NOMO-1 (cell line): ENCODE results near the gene OR2V1.
"Not testable (repeated sequence)": the region's sequence is repeated elsewhere in the genome, so short reads cannot be mapped to it uniquely, and the experiment has no call there.

Experiments used
- DNase-seq, 2 experiments: peaks; one replicate each; lab custom pipeline; 2025; ENCODE audit not compliant: unreplicated experiment in 2 of 2; lab: John Stamatoyannopoulos, UW

Gene OR2V1

DNA sequence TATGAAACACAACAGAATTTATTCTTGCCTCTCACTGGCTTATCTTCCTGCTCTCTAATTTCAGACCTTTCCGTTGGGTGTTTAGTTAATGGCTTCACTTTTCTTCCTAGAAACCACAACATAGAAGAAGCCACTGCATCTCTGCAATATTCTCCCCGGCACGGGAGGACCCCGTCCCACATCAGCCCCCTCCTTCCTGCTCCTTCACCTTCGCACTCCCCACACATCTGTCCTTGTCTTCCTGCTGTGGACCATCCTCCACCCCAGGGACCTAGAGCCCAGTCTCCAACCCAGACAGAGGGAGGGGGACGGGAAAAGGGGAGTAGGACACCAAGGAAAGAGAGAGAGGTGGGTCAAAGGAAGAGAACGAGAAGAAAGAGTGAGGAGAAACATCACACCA lies 1.4 kb downstream of the OR2V1 start:
- DNase-seq = no peak

DNA sequence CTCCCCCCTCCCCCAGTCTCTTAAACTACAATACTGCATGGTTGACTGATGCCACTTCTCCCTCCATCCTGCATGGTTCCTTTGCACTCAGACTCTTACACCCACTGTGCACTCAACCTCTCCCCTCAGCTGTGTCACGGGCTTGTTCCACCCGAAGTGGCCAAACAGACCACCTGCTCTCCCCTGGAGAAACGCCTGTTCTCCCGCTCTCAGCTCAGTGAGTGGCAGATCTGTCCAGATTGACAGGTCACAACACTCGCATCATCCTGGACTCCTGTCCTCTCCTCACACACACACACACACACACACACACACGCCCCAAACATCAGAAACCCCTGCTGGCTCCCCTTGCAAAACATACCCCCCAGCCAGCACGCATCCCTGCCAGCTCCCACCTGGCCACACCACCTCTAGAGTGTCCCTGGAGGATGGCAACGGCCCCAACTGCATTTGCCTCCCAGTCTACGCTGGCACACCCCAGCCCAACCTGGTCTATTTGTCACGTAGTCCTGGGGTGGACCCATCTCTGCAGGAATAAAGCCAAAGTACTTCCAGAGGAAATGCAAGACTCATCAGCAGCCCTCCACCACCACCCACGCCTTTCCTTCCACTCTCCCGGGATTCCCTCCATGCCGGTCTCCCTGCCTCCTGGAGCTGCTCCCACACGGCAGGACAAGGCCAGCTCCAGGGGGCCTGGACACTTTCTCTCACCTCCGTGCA lies 2.9 kb downstream of the OR2V1 start:
- no peak for DNase-seq

DNA sequence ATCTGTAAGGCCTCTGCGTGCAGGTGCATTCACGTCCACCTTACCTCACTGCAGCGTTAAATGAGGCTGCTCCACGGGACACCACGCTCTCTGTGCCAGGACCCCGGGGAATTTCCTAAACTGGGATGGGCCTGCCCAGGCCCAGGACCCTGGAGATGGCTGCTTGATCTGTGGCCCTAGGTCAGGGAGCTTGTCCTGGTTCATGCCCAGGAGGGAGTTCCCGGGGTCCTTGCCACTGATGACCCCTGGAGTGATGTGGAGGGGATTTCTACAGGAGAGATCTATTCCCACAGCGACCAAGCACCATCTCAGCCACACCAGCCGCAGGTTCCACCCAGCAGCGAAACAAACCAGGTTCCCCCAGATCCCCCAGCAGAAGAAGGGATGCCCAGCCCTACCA lies 3.5 kb downstream of the OR2V1 start:
- no peak for DNase-seq

DNA sequence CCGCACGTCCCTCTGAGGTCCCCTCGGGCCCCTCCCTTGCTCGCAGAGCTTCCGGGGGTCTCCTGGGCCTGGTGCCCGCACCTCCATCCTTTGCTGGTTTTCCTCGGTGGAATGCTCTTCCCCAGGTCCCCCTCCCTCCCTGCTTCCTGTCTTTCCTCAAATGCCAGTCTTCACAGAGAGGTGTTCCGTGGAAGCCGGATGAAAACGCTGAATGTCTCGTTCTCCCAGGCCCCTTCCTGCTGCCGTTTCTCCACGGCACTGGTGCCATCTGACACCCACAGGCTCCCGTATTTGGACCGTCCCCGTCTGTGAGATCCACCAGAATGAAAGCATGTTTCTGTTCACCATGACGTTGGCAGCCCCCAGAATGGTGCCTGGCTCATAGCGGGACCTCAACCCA lies 4.1 kb downstream of the OR2V1 start:
- no peak for DNase-seq

DNA sequence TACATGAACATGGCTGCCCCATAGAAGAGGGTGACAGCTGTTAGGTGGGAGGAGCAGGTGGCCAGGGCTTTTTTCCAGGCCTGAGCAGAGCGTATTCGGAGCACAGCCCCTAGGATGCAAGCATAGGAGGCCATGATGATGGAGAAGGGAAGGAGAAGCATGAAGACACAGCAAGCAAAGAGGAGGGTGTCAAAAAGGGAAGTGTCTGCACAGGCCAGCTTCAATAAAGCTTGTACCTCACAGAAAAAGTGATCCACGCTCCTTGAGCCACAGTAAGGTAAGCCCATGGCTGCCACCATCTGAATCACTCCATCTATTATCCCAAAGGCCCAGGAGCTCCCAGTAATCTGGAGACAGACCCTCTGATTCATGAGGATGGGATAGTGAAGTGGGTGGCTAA lies 6.4 kb downstream of the OR2V1 start:
- no peak for DNase-seq

DNA sequence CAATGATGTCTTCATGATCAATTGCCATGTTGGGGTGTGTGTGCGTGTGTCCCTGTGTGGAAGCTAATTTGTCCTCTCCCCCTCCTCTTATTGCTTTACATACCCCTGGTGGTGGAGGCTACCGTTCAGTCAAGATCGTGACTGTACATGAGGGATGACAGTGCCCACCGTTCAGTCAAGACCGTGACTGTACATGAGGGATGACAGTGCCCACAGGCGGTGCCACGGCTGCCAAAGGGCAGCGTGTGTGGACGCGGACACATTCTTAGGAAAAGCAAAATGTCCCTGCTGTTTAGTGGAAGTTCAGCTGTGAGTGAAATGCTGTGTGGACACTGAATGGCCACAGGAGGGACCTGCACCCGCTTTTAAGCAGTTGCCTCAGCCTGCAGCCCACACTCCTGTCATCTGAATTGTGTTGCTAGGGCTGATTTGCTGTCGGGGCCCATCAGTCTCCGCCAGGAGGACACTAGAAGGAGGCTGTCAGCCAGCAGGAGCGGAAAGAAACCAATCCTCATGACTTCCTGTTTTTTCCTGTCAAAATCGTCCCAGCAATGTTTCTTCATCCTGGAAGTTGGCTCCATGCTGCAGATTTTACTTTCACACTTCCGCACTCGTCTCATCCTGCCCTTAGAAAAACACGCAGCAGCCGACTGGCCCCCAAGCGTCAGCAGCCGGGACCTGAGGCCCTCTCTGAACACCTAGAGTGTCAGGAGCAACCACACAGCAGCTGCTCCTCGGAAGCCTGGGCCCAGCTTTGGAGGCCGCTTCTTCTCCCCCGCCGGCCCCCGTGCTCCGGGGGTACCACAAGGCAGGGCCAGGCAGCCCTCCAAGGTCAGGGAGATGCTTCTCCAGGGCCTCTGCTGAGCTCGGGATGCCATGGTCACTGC lies 9.1 kb downstream of the OR2V1 start:
- peak; percentile 18 to 46 for DNase-seq

DNA sequence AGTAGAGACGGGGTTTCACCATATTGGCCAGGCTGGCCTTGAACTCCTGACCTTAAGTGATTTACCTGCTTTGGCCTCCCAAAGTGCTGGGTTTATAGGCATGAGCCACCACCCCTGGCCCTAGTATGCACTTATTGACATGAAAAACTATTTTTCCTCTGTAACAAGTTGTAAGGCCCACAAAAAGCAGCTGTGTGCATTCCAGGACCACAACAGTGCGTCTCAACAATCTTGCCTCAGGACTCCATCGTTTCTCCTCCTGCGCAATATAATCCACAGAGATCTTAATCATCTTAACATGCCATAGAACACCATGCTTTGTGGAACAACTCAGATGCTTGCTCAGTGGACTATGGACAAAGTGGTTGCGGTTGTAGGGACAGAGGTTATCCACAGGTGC lies 10.2 kb downstream of the OR2V1 start:
- DNase-seq = no peak

DNA sequence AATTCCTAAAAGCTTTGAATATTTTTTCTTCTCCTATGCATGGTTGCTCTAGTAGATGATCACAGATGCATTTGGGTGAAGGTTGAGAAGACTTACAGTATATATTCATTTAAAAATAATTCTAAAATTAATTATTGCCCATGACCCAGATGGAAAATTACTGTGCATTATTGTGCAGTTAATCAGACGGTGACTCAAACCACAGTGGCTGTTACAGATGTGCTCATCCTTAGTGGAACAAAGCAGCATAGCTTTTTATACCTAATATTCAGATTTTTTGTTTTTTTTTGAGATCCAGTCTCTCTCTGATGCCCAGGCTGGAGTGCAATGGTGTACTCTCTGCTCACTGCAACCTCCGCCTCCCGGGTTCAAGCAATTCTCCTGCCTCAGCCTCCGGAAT lies 10.7 kb downstream of the OR2V1 start:
- no peak for DNase-seq

DNA sequence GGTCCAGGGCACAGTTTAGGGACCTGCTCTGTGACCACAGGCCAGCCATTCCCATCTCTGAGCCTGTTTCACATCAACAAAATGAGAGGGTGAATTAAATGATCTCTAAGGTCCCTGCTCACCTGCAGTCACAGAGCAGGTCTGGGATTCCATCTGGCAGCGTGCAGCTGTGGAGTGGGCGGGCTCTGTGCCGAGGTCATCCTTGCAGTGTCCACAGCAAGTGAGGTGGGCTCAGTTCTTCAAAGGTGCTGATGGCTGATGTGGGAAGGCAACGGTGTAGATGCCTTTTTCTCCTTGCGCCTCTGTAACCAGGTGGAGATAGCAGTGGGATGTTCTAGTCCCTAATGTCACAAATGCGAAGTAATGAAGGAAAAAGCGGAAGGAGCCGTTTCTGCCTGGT lies 11.9 kb downstream of the OR2V1 start:
- no peak for DNase-seq

DNA sequence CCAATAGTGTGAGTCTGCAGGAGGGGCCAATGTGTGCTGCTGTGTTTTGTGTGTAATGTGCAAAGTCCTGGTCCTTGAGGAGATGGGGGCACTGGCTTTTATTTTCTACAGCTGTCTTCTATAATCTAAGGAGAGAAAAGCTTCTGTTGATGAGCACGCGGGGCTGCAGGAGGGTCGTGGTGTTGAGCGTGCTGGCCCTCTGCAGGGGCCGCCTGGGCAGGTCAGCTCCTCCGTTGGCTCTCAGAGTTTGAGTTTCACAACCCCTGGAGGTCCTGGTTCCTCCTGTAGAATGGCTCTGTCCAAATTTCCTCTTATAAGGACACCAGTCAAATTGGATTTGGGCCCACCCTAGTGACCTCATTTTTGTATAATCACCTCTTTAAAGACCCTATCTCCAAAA lies 12.6 kb downstream of the OR2V1 start:
- no peak for DNase-seq

DNA sequence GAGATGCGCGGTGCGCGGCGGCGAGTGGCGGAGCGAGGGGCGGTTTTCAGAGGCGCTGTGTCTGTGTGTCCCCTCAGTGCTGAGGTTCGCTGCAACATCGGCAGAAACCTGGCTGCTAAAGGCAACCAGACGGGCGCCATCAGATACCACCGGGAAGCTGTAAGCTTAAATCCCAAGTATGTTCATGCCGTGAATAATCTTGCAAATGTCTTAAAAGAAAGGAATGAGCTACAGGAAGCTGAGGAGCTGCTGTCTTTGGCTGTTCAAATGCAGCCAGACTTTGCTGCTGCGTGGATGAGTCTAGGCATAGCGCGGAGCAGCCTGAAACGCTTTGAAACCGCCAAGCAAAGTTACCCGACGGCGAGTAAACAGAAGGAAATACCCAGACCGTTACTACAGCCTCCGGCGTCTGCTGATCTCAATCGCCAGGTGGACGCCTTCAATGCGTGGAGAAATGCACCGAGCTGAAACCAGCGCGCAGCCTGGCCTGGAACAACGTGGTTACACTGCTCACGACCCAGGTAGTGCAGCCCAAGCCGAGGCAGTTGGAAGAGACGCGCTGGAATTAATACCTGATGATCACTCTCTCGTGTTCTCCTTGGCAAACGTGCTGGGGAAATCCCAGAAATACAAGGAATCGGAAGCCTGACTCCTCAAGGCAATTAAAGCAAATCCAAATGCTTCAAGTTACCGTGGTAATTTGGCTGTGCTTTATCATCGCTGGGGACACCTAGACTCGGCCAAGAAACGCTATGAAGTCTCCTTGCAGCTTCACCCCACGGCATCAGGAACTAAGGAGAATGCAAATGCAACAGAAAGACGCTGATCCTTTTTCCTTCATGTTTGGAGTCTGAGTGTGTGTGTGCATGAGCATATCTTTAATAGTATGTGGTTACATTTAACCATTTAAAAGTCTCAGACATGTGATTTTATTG lies 15.9 kb downstream of the OR2V1 start:
- no peak for DNase-seq

DNA sequence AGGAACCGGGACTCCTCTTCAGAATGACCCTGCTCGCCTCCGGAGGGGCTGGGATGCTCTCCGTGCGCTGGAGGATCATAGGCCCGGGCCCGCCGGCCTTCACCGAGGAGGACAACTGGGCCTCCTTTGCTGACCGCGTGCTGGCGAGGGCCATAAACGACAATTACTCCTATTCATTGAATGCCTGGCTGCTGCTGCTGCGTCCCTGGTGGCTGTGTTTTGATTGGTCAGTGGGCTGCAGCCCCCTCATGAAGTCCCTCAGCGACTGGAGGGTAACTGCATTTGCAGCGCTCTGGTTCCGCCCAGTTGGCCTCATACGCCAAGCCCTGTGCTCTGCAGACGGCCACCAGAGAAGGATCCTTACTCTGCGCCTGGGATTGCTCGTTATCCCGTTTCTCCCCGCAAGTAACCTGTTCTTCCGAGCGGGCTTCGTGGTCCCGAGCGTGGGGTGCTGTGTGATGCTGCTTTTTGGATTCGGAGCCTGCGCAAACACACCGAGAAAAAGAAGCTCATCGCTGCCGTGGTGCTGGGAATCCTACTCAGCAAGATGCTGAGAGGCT lies 16.6 kb downstream of the OR2V1 start:
- no peak for DNase-seq

DNA sequence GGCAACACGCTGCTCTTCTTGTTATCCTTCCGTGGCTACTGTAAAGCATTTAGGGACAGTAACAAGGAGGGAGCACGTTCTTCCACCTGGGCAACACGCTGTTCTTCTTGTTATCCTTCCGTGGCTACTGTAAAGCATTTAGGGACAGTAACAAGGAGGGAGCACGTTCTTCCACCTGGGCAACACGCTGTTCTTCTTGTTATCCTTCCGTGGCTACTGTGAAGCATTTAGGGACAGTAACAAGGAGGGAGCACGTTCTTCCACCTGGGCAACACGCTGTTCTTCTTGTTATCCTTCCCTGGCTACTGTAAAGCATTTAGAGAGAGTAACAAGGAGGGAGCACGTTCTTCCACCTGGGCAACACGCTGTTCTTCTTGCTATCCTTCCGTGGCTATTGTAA lies 17.4 kb downstream of the OR2V1 start:
- DNase-seq = not testable (repeated sequence)

DNA sequence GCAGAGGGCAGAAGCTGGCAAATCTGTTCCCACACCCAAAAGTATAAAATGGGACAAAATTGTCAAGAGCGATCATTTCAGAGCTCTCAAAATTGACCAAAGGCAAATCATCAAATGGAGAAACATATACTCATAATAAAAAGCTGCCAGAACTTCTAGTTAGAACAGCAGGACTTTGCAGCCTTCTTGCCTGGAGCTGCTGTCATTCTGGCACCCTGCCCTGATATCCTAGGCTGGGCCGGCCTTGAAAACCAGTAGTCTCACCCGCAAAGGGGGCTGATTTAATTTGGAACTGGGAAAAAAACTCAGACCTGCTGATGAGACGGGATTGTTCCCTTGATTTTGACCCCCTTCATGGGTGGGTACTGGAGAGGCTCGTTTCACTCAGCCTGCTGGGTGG lies 18.5 kb downstream of the OR2V1 start:
- DNase-seq = no peak

DNA sequence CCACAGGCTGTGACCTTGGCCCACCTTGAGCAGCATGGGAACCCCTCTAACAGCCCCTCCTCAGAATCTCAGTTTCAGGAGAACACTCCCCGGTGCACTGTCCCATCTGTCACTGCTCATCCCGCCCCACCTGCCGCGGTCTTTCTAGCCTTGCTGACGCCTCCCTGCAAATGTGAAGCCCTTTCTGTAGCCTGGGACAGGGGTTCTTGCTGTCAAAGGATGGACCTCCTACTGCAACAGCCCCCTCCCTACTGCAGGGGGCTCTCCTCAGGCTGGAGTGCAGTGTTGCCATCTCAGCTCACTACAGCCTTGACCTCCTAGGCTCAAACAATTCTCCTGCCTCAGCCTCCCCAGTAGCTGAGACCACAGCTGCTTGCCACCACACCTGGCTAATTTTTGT lies 20.0 kb downstream of the OR2V1 start:
- DNase-seq = no peak

DNA sequence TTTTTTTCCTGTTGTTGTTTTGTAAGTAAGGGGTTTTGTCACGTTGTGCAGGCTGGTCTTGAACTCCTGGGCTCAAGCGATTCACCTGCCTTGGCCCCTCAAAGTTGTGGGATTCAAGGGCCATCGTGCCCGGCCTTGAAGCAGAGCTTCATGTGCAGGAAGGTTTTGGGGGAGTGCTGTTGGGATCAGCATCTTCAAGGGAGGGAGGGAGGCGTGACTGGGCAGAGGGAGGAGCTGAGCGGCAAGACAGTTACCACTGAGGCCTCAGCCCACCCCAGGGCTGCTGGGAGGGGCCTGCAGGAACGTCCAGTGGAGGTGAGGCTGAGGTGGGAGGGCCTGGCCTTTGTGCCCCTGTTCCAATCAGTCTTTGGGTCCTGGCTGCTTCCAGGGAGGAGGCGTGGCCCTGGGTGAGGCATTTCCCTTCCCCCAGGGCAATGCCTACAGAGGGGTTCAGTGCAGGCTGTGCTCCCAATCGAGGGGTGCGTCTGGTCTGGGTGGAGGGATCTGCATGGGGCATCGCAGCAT lies 21.4 kb downstream of the OR2V1 start:
- no peak for DNase-seq

DNA sequence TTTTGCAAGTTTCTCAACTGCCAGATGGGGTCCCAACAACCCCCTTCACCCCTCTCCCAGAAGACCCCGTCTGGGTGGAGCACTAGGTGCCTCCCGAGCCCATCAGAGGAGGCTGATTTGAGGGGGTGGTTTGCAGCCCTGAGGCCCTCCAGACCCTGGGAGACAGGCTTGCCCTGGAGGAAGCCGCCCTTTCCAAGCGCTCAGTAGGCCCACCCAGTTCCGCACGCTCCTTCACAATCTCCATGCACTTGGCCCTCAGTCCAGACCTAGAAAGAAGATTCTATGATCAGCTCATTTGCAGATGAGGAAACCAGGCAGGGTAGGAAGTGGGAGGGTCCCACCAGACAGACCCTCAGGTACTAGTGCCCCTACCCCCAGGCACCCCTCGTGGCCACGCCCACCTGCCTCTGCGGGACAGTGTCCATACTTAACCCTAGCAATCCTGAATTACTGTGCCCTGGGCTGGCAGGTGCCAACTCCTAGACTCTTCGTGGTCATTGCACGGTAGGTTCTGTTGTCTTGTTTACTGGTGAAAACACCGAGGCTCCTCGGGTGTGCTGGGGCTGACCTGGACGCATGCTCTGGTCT lies 22.3 kb downstream of the OR2V1 start:
- DNase-seq = no peak

DNA sequence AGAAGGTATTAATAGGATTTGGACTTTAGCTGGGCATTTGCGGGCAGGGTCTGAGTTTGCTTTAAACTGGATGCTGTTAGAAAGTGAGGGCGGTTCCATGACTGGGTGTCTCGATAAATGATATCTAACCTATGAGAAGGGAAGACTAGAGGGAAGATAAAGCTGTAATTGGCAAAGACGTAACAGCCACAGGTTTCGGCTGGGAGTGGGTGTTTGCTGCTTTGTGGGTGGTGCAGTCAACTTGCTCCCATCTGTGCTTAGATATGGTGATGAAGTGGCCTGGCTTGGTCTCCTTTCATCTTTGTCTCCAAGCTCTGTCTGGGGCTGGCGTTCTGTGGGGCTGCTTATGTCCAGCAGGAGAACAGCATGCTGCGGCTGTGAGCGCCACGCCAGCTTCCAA lies 23.3 kb downstream of the OR2V1 start:
- no peak for DNase-seq

DNA sequence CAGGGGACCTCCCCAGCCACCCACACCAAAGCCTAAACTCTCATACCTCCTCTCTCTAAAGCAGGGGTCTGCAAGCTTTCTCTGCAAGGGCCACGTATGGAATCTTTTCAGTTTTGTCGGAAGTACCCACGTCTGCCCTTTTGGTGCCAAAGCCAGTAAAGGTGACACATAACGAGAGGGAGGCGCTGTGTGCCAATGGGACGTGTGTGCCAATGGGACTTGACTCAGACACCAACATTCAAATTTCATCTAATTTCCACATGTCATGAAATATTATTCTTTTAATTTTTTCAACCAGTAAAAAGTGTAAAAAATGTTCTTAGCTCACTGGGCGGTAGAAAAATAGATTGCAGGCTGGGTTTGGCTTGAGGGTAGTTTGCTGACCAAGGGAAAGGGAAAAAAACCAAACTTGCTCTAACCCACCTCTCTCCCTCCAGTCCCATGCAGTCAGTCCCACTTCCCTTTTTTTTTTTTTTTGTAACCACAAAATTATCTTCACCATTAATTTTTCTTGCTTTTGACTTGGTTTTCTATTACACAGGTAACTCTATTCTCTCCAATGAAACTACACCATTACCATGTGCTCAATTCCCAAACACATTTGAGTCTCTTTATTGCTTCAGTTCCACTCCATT lies 25.5 kb downstream of the OR2V1 start:
- DNase-seq = peak; percentile 32 to 37
